Omental fat pad (tissue), 4 donors: Measurements from ENCODE around the gene AOX1. TPM values are rescaled to one million over a fixed set of nuclear protein-coding genes. Genes with fewer than 3 reads are reported as not detected.

ENCODE experiments used
- ATAC-seq: fragments of 150-250 bp; one replicate; pipeline ENCODE4 v1.9.1; 2016; ENCODE audit warnings: mild to moderate bottlenecking, moderate library complexity; ENCODE audit not compliant: low FRiP score
- DNase-seq: peaks from one replicate; pipeline ENCODE4 v3.0.0-alpha.2; 2019; ENCODE audit warnings: low spot score
- CTCF ChIP-seq, 3 donors: fragments of 450-650 bp; IDR thresholded peaks; one replicate each; pipeline ENCODE4 v1.5.1; 2016 to 2017; ENCODE audit warnings: antibody characterized with exemption in 3 of 3, mild to moderate bottlenecking in 3 of 3, moderate library complexity in 2 of 3
- total RNA-seq, 4 donors: library from RNA; depleted of rRNA; stranded (reverse); fragments of >200 nt; gene quantifications; one replicate each; pipeline ENCODE4 v1.1.0, GENCODE V29; 2016

The AOX1 gene
- total RNA-seq, 4 donors from 2014 or later = 241 to 629 (median 321) TPM

- ATAC-seq (no peak), DNase-seq (no peak)
- TF ChIP-seq CTCF (IDR thresholded peaks at IDR 0.05) = no peak
Measured at GRCh38 chr2:200578778-200579177, 7.0 kb upstream of the AOX1 start.

GRCh38 chr2:200584639-200585038, 1.2 kb upstream of the AOX1 start:
- no peak for DNase-seq
- TF ChIP-seq CTCF (IDR thresholded peaks at IDR 0.05) = no peak
- no peak for ATAC-seq

- ATAC-seq (no peak), DNase-seq (no peak)
- TF ChIP-seq CTCF (IDR thresholded peaks at IDR 0.05) = no peak
Measured at GRCh38 chr2:200585340-200585729, 479 bp upstream of the AOX1 start.

- DNase-seq (no peak), ATAC-seq (no peak)
- TF ChIP-seq CTCF (IDR thresholded peaks at IDR 0.05) = no peak
Measured at GRCh38 chr2:200586644-200586975, 796 bp downstream of the AOX1 start.

GRCh38 chr2:200587007-200587616, 1.3 kb downstream of the AOX1 start:
- ATAC-seq = no peak
- DNase-seq = no peak
- TF ChIP-seq CTCF (IDR thresholded peaks at IDR 0.05) = no peak

GRCh38 chr2:200588076-200588678, 2.4 kb downstream of the AOX1 start:
- no peak for TF ChIP-seq CTCF (IDR thresholded peaks at IDR 0.05)
- no peak for ATAC-seq
- no peak for DNase-seq

GRCh38 chr2:200590090-200590489, 4.3 kb downstream of the AOX1 start:
- no peak for DNase-seq
- ATAC-seq = peak; percentile 75
- TF ChIP-seq CTCF (IDR thresholded peaks at IDR 0.05) = no peak
